Activated naive CD8-positive, alpha-beta T cell treated with anti-CD3 and anti-CD28 coated beads for 36 hours (primary cell): Measurements from ENCODE around the gene BHMT2. TPM values are rescaled to one million over a fixed set of nuclear protein-coding genes. Genes with fewer than 3 reads are reported as not detected.

Source experiments
- DNase-seq: peaks from one replicate; pipeline ENCODE4 v3.0.0; 2021
- H3K27ac Mint-ChIP-seq: one replicate; pipeline ENCODE4 v1.8.0; 2022; ENCODE audit warnings: mild to moderate bottlenecking, moderate library complexity, mixed read lengths
- H3K27me3 Mint-ChIP-seq: one replicate; pipeline ENCODE4 v1.8.0; 2022; ENCODE audit warnings: mild to moderate bottlenecking, mixed read lengths
- H3K36me3 Mint-ChIP-seq: one replicate; pipeline ENCODE4 v1.8.0; 2021; ENCODE audit warnings: mild to moderate bottlenecking, mixed read lengths
- H3K4me1 Mint-ChIP-seq: one replicate; pipeline ENCODE4 v1.8.0; 2021; ENCODE audit warnings: mixed read lengths
- H3K4me3 Mint-ChIP-seq: one replicate; pipeline ENCODE4 v1.8.0; 2022; ENCODE audit warnings: mild to moderate bottlenecking, moderate library complexity, mixed read lengths
- H3K9me3 Mint-ChIP-seq: one replicate; pipeline ENCODE4 v1.8.0; 2022; ENCODE audit warnings: mixed read lengths
- total RNA-seq, 2 experiments: library from RNA; stranded (reverse); gene quantifications; one replicate each; pipeline ENCODE4 v1.2.3, GENCODE V29; 2021

BHMT2 gene, protein sequence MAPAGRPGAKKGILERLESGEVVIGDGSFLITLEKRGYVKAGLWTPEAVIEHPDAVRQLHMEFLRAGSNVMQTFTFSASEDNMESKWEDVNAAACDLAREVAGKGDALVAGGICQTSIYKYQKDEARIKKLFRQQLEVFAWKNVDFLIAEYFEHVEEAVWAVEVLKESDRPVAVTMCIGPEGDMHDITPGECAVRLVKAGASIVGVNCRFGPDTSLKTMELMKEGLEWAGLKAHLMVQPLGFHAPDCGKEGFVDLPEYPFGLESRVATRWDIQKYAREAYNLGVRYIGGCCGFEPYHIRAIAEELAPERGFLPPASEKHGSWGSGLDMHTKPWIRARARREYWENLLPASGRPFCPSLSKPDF
- total RNA-seq: not detected

DNA sequence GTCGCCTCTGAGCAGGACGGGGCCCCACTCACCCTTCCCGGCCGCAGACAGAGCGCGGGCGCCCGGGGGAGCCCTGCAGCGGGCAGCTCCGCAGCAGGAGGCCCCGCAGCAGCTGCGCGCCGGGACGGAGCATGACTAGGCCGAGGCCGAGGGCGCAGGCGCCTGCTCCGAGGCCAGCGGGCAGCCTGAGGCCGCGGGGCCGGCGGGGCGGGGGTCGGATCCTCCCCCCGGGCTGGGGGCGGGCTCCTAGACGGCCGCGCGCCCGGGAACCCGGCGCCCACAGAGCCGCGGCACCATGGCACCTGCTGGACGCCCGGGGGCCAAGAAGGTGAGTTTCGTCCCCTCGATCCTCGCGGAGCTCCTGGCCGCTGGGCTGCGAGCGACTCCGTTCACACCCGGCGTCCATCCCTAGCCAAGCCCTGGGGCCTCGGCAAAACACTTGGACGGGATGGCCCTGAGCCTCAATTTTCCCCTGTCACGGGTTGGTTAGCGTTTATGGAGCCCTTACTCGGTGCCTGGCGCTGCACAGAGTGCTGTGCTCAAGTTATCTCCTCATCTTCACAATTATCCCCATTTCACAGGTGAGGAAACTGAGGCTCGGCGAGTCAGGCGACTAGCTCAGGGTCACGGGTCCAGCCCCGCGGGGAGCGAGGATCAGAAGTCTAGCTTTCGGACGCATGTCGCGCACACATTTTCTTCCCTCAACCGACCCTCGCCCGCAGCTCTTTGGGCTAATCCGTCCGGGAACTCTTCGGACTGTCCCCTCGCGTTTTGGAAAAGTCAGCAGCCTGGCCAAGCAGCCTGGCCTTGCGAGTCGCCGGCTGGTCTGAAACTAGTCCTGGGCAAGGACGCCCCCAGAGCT lies at the start of gene BHMT2, which contains the start of gene DMGDH:
TSS of gene BHMT2 (plus strand) at position 280 of the 862 bp plus-strand sequence. CDS start at position 296, 16 bp downstream.
TSS of gene DMGDH (minus strand) at position 187 of the 862 bp plus-strand sequence. CDS start at position 133, 54 bp downstream.
- DNase-seq: peak; percentile 7
- H3K27me3 Mint-ChIP-seq: peaks cover 46% of the 10 kb centered on the region
- no peak within 1 kb of the TSS for H3K4me3 Mint-ChIP-seq

DNA sequence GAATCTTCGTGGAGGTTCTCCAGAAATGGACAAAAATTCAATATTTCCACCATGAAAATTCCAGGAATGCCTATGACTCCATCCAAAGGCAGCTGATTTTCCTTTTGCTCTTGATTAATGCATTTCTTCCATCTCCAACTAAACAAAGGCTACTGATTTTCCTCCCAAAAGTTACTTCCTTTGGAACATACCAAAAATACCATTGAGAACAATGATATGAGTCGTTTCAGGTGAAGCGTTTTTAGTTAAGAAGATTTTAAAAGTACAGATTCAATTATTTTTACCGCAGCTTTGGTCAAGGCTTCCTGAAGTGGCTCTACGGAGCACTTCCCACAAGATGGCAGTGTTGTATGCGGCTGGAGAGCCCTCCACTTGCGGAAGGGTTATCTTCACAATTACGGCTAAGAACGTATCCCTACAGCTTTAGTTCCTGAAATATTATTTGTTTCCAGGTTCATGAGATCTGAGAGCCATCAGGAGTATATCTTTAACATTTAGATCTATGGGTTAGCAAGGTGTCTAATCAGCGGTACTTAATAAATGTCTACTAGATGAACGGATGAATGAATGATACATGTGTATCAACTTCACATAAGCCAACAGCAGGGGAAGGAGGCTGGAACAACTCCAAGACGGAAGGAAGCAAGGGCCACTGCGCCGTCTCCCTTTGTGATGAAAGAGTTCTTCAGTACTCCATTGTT lies 48.6 kb upstream of the BHMT2 start:
- peak; percentile 30 for DNase-seq
- H3K9me3 Mint-ChIP-seq: no peaks in the 10 kb centered on the region
- no peaks in the 10 kb centered on the region for H3K36me3 Mint-ChIP-seq
- peaks cover 58% of the 10 kb centered on the region for H3K27me3 Mint-ChIP-seq
- no peak overlapping the region for H3K27ac Mint-ChIP-seq
- no peak overlapping the region for H3K4me3 Mint-ChIP-seq
- peaks cover 8% of the 10 kb centered on the region for H3K4me1 Mint-ChIP-seq

More for the DNA sequence above, at the start of gene BHMT2, which contains the start of gene DMGDH:
- H3K36me3 Mint-ChIP-seq: no peaks in the 10 kb centered on the region
- peaks cover 1% of the 10 kb centered on the region for H3K9me3 Mint-ChIP-seq
- H3K4me1 Mint-ChIP-seq: peaks cover 4% of the 10 kb centered on the region
- no peak within 1 kb of the TSS for H3K27ac Mint-ChIP-seq

DNA sequence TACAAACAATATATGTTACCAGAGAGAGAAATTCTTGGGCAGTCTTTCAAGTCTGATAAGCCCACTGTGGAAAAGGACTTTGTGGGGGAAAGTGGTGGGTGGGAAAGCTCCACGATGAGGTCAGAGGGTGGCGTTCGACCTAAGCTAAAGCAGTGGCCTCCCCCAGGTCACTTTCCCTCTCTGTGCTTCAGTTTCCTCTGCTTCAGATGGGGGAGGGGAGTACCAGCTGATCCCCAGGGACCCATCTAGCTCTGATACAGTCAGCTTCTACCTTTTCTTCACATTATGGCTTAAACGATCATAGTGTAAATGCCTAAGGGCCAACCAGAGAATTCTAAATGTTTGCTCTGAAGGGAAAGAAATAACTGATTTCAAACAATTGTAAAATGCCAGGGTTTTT lies 47.8 kb upstream of the BHMT2 start:
- Mint-ChIP-seq H3K4me3 (no peak overlapping the region), H3K27ac (no peak overlapping the region), H3K36me3 (no peaks in the 10 kb centered on the region), H3K9me3 (no peaks in the 10 kb centered on the region), H3K4me1 (peaks cover 8% of the 10 kb centered on the region), H3K27me3 (peaks cover 55% of the 10 kb centered on the region)
- DNase-seq: no peak

DNA sequence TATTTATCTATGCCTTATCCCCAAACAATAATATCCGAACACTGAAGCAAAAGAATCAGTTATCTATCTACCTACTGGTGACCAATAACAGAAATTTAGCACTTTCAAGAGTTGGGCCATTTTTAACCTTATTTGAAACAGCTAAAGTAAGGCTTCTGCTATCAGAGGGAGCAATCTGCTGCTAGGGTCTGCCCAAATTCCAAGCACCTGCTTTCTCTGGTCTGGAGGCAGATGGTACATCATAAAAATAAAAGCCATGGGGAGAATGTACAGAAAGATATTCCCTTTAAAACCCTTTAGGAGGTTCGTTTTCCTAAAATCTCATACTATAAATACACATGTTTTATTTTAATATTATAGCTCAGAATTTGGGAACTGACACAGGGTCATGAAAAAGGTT lies 46.8 kb upstream of the BHMT2 start:
- no peak overlapping the region for H3K27ac Mint-ChIP-seq
- H3K4me1 Mint-ChIP-seq: peaks cover 8% of the 10 kb centered on the region
- DNase-seq: no peak
- H3K36me3 Mint-ChIP-seq: no peaks in the 10 kb centered on the region
- peaks cover 54% of the 10 kb centered on the region for H3K27me3 Mint-ChIP-seq
- no peak overlapping the region for H3K4me3 Mint-ChIP-seq
- H3K9me3 Mint-ChIP-seq: no peaks in the 10 kb centered on the region

DNA sequence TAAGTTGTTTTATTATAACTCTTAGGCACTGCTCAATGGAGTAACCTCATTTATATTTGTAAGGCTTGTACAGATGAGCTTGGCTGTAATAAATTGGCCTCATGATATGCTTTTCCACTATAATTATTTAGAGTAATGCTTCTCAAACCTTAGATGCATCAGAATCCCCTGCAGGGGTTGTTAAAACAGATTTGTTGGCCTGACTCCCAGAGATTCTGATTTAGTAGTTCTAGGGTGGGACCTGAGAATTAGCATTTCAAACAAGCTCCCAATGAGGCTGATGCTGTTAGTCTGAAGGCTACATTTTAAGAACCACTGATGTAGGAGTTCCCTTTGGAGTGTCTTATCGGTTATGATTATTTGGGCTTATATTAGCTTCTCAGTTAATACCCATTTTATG lies 46.2 kb upstream of the BHMT2 start:
- Mint-ChIP-seq H3K27me3 (peaks cover 51% of the 10 kb centered on the region), H3K27ac (no peak overlapping the region), H3K4me3 (no peak overlapping the region), H3K36me3 (no peaks in the 10 kb centered on the region), H3K4me1 (peaks cover 8% of the 10 kb centered on the region), H3K9me3 (no peaks in the 10 kb centered on the region)
- no peak for DNase-seq

DNA sequence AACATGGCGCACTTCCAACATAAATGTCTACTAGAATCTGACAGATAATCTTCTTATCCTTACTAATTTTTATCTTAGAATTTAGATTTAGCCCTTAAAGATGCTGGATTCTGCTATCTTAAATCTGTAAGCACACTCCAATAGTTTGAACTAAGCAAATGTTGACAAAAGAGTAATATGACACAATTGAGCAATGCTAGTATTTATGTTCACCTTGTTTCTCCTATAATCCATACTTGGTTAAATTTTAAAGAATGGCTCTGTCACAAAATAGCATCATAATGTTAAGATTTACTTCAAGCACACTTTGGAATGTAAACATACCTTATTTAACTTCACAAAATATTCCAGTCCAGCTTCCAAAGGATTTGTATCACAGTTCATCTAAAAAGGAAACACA lies 45.6 kb upstream of the BHMT2 start:
- DNase-seq: no peak
- Mint-ChIP-seq H3K9me3 (no peaks in the 10 kb centered on the region), H3K27me3 (peaks cover 50% of the 10 kb centered on the region), H3K27ac (no peak overlapping the region), H3K4me1 (peaks cover 8% of the 10 kb centered on the region), H3K4me3 (no peak overlapping the region), H3K36me3 (no peaks in the 10 kb centered on the region)

DNA sequence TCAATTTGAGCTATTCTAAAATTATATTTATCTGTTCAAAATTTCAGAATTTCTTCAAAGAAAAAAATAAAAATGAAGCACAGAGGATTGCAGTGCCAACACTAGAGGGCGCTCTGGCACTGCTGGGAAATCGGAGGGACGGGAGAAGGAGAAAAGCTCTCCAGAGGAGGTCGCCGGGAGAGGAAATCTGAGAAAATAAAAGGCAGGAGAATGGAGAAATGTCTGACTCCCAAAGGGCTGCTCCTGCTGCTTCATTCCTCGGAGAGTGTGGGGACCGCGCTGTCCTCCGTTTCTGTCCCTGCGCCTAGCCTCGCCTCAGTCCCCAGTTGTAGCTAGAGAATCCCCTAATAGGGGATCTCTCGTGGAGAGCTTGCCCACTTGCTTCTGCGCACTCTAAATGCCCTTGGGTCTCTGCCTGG lies 44.5 kb upstream of the BHMT2 start:
- no peaks in the 10 kb centered on the region for H3K9me3 Mint-ChIP-seq
- H3K4me1 Mint-ChIP-seq: peaks cover 8% of the 10 kb centered on the region
- H3K27me3 Mint-ChIP-seq: peaks cover 41% of the 10 kb centered on the region
- peak; percentile 43 for DNase-seq
- no peaks in the 10 kb centered on the region for H3K36me3 Mint-ChIP-seq
- H3K4me3 Mint-ChIP-seq: peak overlapping the region; percentile 22
- H3K27ac Mint-ChIP-seq: no peak overlapping the region

DNA sequence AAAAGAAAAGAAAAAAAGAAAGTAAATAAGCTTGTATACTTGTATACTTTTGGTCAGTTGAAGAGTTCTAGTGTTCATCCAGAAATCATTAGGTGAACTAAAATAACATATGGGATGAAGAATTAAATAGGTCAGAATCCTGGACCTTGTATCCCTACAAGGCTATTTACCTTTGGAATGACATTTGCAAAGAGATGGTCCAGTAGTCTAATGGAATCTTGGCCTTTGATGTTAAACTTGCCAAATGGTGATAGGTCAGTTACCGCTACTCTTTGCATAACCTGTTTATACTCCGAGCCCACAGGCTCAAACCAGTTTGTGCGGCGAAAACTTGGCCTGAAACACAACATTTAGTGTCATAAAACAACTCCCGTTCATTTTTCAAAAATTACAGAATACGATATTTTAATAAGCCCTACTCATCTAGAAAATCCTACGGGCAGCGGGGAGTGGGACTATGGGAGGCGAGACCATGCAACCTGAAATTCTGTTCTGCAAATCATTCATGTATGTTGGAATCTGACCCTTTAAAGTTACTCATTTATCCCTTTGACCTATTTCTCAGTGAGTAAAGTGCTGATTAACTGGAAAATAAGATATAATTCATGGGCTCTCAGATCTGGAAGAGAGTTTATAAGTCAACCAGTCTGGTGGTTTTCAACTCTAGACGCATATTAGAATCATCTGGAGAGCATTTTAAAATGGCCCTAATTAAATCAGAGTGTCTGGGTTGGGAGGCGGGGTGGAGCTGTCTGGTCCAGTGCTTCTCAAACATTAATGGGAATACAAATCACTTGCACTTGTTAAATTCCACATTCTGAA lies 38.7 kb upstream of the BHMT2 start:
- peaks cover under 1% of the 10 kb centered on the region for H3K27me3 Mint-ChIP-seq
- H3K4me3 Mint-ChIP-seq: no peak overlapping the region
- no peak overlapping the region for H3K27ac Mint-ChIP-seq
- H3K36me3 Mint-ChIP-seq: no peaks in the 10 kb centered on the region
- no peak for DNase-seq
- H3K4me1 Mint-ChIP-seq: no peaks in the 10 kb centered on the region
- no peaks in the 10 kb centered on the region for H3K9me3 Mint-ChIP-seq

DNA sequence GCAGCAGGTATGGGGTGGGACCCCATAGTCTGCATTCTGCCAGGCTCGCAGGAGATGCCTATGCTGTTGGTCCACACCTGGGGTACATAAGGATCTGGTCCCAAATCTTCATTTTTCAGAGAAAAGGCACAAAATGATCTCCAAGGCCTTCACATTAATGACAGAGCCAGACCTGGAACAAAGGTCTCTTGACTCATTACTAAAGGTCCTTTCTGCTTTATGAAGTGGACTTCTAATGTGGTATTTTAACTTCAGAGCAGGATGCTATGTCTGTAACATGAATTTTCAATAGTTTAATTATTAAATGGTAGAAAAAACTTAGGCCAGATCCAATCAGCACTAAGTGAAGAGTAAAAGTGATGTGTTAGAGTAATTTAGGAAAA lies 38.1 kb upstream of the BHMT2 start:
- no peaks in the 10 kb centered on the region for H3K27me3 Mint-ChIP-seq
- no peak overlapping the region for H3K4me3 Mint-ChIP-seq
- no peaks in the 10 kb centered on the region for H3K9me3 Mint-ChIP-seq
- H3K4me1 Mint-ChIP-seq: no peaks in the 10 kb centered on the region
- DNase-seq: no peak
- no peaks in the 10 kb centered on the region for H3K36me3 Mint-ChIP-seq
- H3K27ac Mint-ChIP-seq: no peak overlapping the region

DNA sequence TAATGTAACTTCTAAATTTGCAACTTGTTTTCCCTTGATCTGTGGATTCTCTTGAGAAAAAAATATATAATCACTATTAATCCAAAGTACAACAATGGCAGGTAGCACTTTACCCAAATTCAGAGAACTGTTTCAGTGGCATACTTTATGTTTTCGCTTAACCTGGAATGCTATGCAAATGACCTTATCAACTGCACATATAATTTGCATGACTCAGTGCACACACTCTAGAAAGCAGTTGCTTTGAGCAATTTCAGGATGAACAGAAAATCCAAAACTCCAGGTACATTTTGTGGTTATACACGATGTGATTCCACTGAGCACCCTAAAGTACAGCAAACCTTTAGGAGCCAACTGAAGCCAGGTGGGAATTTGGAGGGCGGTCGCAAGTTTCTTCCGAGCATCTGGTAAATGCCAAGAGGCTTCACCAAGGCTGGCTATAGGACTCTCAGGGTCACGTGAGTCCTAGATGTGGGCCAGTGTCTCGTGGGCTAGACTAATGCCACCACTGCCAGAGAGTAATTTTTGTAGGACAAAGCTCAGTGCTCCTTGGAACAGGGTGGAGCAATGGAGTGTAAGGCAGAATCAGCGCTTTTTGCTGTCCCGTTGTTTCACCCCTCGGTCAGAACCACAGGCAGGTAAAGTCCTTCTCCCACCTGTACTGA lies 37.4 kb upstream of the BHMT2 start:
- no peaks in the 10 kb centered on the region for H3K4me1 Mint-ChIP-seq
- no peaks in the 10 kb centered on the region for H3K36me3 Mint-ChIP-seq

DNA sequence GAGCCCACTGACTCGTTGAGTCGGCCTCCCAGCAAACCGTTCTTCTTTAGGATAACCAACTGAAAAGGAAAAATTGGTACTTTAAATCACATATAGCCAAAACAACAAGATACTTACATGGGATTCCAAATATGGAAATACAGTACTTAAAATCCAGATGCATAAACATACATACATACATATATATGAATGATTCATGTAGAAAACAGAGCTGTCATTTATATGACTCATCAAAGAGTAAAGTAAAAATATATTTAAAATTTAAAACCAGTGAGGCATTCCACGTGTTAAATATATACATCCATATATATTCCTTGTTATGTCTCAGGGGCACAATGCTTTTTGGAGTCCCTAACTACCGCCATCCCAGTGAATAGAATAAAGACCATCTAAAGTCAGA lies 36.8 kb upstream of the BHMT2 start:
- H3K4me1 Mint-ChIP-seq: no peaks in the 10 kb centered on the region
- no peak for DNase-seq
- no peaks in the 10 kb centered on the region for H3K36me3 Mint-ChIP-seq
- H3K27me3 Mint-ChIP-seq: no peaks in the 10 kb centered on the region
- no peaks in the 10 kb centered on the region for H3K9me3 Mint-ChIP-seq
- H3K4me3 Mint-ChIP-seq: no peak overlapping the region
- H3K27ac Mint-ChIP-seq: no peak overlapping the region

More for the DNA sequence above, 37.4 kb upstream of the BHMT2 start:
- no peaks in the 10 kb centered on the region for H3K9me3 Mint-ChIP-seq
- H3K27ac Mint-ChIP-seq: no peak overlapping the region
- no peak for DNase-seq
- no peaks in the 10 kb centered on the region for H3K27me3 Mint-ChIP-seq
- H3K4me3 Mint-ChIP-seq: no peak overlapping the region

DNA sequence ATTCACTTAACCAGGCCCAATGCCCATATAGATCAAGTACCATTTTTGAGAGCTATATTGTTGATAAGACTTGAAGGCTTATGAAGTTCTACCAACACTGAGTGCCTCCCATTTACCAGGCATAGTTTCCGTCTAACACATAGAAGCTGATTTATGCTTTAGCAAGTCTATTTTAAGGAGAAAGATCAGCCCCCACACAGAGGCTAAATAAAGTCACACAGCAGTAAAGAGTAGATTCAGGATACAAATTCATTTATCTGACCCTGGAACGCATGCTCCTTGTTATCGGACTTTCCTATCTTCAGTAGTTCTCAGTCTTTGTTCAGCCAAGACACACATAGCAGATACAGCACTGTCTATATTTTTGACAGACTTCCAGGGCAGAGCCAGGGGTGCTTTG lies 34.3 kb upstream of the BHMT2 start:
- Mint-ChIP-seq H3K27me3 (no peaks in the 10 kb centered on the region), H3K36me3 (no peaks in the 10 kb centered on the region), H3K27ac (no peak overlapping the region), H3K4me3 (no peak overlapping the region), H3K9me3 (no peaks in the 10 kb centered on the region), H3K4me1 (no peaks in the 10 kb centered on the region)
- DNase-seq: no peak

DNA sequence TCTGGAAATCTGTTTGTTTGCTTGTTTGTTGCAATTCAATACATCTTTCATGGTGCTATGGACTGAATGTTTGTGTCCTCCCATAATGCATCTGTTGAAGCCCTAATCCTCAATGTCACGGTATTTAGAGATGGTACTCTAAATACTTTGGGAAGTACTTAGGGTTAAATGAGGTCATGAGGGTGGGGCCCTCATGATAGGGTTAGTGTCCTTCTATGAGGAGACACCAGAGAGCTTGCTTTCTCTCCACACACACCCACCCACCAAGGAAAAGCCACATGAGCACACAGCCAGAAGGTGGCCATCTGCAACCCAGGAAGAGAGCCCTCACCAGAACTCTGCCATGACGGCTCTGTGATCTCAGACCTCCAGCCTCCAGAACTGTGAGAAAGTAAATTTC lies 32.8 kb upstream of the BHMT2 start:
- no peaks in the 10 kb centered on the region for H3K9me3 Mint-ChIP-seq
- H3K4me3 Mint-ChIP-seq: no peak overlapping the region
- no peak for DNase-seq
- no peaks in the 10 kb centered on the region for H3K36me3 Mint-ChIP-seq
- H3K4me1 Mint-ChIP-seq: no peaks in the 10 kb centered on the region
- H3K27me3 Mint-ChIP-seq: no peaks in the 10 kb centered on the region
- no peak overlapping the region for H3K27ac Mint-ChIP-seq

DNA sequence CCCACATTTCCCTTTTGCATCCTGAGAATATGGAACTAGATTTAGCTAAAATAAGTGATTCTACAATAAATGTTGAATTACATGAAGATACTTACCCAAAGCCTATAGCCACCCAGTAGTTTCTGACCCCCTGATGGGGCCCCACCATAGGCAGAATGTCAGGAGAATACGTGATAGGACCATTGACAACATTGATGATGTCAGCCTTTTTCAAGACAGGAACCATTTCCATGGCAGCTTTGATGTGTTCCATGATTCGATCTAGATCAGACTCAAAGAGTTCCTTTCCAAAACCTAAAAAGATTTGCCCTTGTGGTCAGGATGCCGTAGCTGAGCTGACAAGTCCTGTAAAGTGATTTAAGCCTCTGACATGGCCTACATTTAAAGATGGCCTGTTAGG lies 27.4 kb upstream of the BHMT2 start:
- peaks cover 5% of the 10 kb centered on the region for H3K27me3 Mint-ChIP-seq
- no peak for DNase-seq
- H3K27ac Mint-ChIP-seq: no peak overlapping the region
- H3K4me3 Mint-ChIP-seq: no peak overlapping the region
- no peaks in the 10 kb centered on the region for H3K9me3 Mint-ChIP-seq
- no peaks in the 10 kb centered on the region for H3K4me1 Mint-ChIP-seq
- no peaks in the 10 kb centered on the region for H3K36me3 Mint-ChIP-seq
